DMS79 (cell line): ENCODE results near the gene TRAM2.

Experiments used
- DNase-seq: peaks from one replicate; lab custom pipeline; 2025; lab: John Stamatoyannopoulos, UW

The TRAM2 gene

GRCh38 chr6:52577022-52577777 is at the start of gene TRAM2:
TRAM2 (minus strand) TSS chr6:52577060; CDS start chr6:52576915, 145 bp downstream.
- DNase-seq: peak; percentile 56

- no peak for DNase-seq
These were observed 46.0 kb upstream of the TRAM2 start for GRCh38 chr6:52622810-52623209.

DNA sequence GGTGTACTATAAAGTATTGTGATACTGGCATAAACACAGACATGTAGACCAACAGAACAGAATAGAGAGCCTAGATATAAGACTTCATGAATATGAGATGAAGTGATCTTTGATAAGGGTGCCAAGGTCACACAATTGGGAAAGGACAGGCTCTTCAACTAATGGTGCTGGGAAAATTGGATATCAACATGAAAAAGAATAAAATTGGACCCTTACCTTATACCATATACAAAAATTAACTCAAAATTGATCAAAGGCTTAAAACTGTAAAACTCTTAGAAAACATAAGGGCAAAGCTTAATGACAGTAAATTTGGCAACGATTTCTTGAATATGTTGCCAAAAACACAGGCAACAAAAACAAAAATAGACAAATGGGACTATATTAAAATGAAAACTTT is 44.8 kb upstream of the TRAM2 start:
- DNase-seq: no peak

GRCh38 chr6:52620906-52621190 is 44.0 kb upstream of the TRAM2 start:
- DNase-seq: no peak

- no peak for DNase-seq
These were observed 43.4 kb upstream of the TRAM2 start for GRCh38 chr6:52620055-52620905.

DNA sequence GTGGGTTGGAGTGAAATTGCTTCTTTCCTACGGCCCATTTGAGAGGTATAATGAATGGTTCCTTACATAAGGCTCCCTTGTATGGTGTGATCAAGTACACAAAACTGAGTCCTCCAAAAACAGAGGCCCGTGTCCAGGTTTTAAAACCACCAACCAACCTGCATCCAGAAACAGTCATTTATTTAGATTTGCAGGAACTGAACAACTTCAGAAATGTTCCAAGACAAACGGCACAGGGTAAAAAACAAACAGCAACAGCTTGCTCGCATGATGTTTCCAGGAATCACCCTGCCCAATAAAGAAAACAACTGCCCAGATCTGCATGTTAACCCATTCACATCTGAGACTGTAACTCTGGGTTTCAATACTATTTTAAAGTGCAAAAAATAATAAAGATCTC is 40.2 kb upstream of the TRAM2 start:
- DNase-seq: peak; percentile 31

DNA sequence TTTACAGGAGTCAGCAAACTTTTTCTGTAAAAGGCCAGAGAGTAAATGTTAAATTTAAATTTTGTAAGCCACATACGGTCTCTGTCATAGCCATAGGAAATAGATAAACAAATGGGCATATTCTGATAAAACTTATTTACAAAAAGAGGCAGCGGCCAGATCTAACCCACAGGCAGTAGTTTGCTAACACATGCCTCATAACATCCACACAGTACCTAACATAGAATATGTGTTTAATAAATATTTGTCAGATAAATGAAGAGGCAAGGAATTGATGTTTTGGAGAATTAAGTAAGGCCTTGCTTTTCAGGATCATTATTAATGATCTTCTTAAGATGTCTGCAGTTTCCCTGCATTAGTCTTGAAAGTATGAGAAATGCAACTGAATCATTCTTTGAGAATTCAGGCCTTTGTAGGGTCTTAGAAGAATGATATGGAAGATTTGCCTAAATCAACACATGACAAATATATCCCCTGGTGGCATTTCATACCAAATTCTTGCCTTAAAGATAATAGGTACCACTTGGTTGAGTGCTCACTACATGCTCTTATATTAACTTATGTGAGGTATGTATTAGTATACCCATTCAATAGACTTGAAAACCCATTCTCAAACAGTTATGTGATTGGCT is 39.3 kb upstream of the TRAM2 start:
- DNase-seq: no peak

GRCh38 chr6:52612336-52613054 is 35.6 kb upstream of the TRAM2 start:
- no peak for DNase-seq

DNA sequence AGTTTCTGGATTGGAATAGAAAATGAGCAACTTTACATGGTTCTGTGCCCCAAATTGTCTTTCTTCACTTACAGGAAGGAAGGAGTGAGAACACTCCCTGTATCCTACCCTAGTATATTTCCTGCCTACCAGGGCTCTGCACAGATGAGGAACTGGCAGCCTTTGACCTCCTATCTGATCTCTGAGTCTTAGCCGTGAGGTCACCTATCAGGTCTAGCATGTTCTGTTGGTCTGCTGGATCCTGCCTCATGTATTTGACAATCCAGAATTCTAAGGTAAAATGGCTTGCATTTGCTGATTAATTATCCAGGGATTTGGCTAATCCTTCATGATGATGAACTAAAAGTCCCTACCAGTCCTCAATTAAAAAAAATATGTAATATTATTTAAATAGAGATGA is 35.0 kb upstream of the TRAM2 start:
- no peak for DNase-seq

- no peak for DNase-seq
These were observed 34.0 kb upstream of the TRAM2 start for GRCh38 chr6:52610745-52611355.

GRCh38 chr6:52610011-52610410 is 33.2 kb upstream of the TRAM2 start:
- DNase-seq: no peak

DNA sequence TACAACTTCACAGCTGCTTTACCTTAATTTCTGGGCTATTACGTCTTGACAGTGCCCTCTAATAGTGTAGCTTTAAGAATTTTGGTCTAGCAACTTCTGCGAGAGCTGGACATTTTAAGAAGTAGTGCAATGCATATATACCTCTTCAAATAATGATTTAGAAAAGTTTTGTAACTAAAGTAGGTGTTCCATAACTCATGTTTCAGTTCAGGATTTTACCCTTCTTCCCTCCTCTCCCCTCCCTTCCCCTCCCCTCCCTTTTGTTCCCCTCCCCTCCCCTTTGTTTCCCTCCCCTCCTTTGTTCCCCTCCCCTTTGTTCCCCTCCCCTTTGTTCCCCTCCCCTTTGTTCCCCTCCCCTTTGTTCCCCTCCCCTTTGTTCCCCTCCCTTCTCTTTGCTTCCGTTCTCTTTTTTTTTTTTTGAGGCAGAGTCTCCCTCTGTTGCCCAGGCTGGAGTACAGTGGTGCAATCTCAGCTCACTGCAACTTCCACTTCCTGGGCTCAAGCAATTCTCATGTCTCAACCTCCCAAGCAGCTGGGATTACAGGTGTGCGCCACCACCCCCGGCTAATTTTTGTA is 28.8 kb upstream of the TRAM2 start:
- no peak for DNase-seq

DNA sequence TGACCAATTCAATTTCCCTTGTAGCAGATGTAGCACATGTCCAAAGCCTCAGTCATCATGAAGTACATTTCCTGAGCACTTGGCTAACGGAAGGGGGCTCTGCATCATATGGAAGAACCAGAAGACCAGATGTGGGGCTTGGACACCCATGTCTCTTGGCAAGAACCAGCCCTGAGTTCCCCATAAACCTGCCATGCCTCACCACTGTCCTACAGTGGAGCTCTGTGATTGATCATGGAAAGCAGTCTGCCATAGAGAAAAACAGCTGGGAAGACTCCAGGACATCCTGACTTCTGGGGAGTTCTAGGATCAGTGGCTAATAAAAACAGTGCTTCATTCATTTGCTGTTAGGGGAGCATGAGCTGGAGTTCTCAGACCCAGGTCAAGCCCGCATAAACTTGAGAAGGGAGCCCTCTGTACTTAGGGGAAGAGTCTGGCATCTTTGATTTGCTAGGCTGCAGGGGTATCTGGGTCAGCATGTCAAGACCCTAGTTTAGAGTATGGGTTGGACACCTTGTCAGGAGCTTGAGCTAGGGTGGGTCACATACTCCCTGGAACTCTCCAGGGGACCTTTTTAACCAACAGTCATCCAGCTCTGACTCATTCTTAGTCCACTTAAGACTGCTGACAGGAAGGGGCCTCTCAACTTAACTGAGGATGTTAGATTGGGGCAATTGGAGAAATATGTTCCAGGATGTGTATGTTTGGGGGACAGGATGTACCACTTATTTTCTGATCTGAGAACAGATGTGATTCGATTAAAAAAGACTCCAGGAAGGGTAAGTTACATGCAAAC is 26.3 kb upstream of the TRAM2 start:
- no peak for DNase-seq

GRCh38 chr6:52598824-52599190 is 21.9 kb upstream of the TRAM2 start:
- no peak for DNase-seq

DNA sequence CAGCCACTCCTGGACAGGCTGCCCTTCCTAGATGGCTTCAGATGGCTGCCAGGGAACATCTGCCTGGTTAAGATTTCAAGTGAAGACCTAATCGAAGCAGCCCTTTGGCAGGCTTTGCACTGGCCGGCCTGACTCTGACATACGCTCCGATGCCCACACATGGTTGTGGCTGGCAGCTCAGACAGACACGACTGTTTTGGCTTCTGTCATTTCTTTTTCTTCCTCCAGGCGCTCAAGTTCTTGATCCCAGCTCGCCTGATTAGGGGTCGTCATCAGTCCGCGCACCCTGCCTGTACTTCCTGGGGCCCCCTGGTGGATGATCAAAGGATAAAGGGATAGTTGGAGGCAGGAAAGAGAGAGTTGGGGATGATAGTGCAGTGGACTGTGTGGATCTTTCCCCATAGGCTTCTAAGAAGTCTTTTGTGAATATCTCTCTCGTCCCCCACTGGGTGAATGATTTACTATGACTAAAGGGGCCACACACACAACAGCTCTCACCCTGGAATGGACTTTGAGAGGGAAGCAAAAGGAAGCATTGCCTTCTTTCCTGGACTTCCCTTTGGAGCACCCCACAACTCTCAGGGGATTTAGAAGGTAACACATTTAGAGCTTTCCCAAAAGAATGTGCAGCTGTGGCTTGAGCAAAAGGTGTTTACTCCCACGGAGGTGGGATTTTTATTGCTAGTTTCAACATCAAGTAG is 21.4 kb upstream of the TRAM2 start:
- no peak for DNase-seq

GRCh38 chr6:52597738-52598122 is 20.9 kb upstream of the TRAM2 start:
- DNase-seq: no peak

DNA sequence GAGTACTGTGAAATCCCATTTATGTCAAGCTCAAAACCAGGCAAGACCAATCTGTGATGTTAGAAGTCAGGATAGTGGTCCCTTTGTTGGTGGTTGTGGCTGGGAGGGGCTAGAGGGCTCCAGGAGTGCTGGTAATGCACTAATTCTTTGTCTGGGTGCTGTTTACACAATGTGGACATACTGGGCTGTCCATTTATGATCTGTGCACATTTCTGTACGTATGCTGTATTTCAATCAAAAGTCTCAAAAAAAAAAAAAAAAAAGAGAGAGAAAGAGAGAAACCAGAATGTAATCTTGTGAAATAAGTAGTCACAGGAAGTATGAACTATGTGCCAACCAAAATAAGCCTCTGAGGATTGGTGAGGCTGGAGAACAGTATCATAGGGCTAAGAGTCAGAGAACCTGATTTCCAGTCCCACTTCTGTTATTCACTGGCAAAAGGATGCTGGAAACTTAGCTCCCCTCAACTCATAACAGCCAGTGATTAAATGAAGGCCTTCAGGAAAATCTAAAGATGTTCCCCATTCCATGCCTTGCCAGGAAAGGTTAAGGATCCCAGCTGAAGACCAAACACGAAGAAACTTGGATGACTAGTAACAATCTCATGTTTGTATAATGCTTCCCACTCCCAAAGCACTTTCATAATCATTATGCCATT is 19.6 kb upstream of the TRAM2 start:
- no peak for DNase-seq

DNA sequence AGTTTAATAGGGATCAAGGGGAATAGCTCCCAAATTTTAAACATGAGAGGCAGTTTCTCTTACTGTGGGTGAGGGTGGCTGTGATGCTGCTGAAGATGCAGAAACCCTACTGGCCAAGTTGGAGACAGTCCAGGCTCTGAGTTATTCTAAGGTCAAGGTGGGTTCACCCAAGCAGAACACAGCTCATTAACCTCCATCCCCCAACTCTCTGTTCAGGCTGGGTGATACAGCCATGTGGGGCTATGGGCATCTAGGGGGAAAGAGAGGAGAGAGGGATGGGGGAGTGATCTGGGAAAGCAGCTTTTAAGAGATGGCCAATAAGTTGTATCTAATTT is 18.9 kb upstream of the TRAM2 start:
- DNase-seq: no peak

DNA sequence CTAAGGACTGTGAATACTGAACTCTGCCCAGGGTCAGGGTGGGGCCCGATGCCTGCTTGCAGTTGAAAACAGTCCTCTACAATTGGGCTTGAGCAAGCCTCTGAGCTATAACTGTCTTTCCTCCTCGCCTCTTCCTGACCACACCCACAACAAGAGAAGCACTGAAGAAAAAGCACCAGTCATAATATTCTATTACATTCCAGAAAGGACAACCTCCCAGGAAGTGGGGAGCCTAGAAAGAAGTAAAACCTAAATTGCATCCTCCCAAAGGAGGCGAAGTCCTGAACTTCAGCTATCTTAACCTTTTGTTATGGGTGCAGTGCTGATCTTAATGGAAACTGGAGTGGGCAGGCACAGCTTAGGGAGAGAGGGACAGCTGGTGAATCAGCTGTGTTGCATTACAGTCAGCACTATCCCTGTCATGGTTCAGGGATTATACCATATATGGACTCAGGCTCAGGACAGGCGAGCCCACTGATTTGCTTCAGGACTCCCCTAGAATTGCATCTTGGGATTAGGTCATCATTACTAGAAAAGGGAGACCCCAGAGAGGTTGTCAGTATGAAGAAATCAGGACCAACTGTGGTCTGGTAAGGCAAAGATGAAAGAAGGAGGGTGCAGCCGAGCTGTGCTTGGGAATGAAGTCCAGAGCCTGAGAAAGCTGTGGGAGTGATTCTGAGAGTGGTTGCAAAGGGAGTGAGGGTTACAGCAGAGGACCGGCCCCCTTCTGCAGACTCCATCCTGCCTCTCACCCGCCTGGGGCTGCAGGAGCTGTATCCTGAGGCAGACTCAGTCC is 18.3 kb upstream of the TRAM2 start:
- peak; percentile 68 for DNase-seq
